HCT116 (cell line): ENCODE data around the gene TTC33. TPM values are rescaled to one million over a fixed set of nuclear protein-coding genes. Genes with fewer than 3 reads are reported as not detected.

Source experiments
- ATAC-seq: fragments of 200-7000 bp; cut with Tn5 transposase; 2 replicates; pipeline ENCODE4 v1.9.1; 2020; ENCODE audit warnings: mild to moderate bottlenecking, moderate library complexity
- BruUV-seq: library from RNA; stranded (reverse); fragments of 400-500 nt; replicated peaks from 2 replicates; lab custom pipeline; 2021; lab: Mats Ljungman, UMichigan
- CTCF ChIA-PET: fragments of 300-600 bp; sonication (Branson Sonifier 250); formaldehyde crosslinking; loops from one replicate; lab custom pipeline; 2021; ENCODE audit warnings: antibody characterized with exemption; lab: Charles Lee
- POLR2A ChIA-PET: fragments of 300-600, 350-600 bp; sonication (Branson Sonifier 250); formaldehyde crosslinking; loops from one replicate; lab custom pipeline; 2021; ENCODE audit warnings: antibody characterized with exemption; lab: Charles Lee
- RAD21 ChIA-PET, 2 experiments: fragments of 300-600 bp; sonication (Branson Sonifier 250); formaldehyde crosslinking; loops; one replicate each; lab custom pipeline; 2023; ENCODE audit warnings: low total read pairs in 2 of 2; ENCODE audit not compliant: uncharacterized antibody in 2 of 2, unreplicated experiment in 2 of 2, low non-redundant PET in 1 of 2; lab: Charles Lee
- DNase-seq: peaks from one replicate; pipeline ENCODE4 v3.0.0-alpha.2; 2010; ENCODE audit warnings: low read depth, low spot score
- H2AFZ ChIP-seq: fragments of 200-600 bp; shearing (Covaris generic), sonication (generic); 2 replicates; pipeline ENCODE4 v1.6.1; 2017; ENCODE audit warnings: low read depth, mixed run types, mixed read lengths, antibody characterized with exemption, low read length; ENCODE audit not compliant: poor library complexity, severe bottlenecking
- H3K27ac ChIP-seq: 2 replicates; pipeline ENCODE4 v1.5.1; 2012; ENCODE audit warnings: low read depth, low read length
- H3K27me3 ChIP-seq: fragments of 200-600 bp; sonication (generic); 2 replicates; pipeline ENCODE4 v1.6.1; 2016; ENCODE audit warnings: mixed run types, low read length, mixed read lengths; ENCODE audit not compliant: insufficient read depth
- H3K36me3 ChIP-seq, 2 experiments: fragments of 200-500 bp in 1 of 2; fragments of 200-600 bp in 1 of 2; sonication (Bioruptor generic) in 1 of 2; sonication (generic) in 1 of 2; 2 replicates each; pipeline versions ENCODE4 v1.5.1 to v1.6.1; 2014 to 2016; ENCODE audit warnings: low read length in 2 of 2, inconsistent platforms in 1 of 2, mixed read lengths in 1 of 2, mixed run types in 1 of 2; ENCODE audit not compliant: insufficient read depth in 2 of 2, control insufficient read depth in 1 of 2
- H3K4me1 ChIP-seq, 2 experiments: fragments of 200-600 bp in 1 of 2; sonication (generic) in 1 of 2; 2 replicates each; pipeline versions ENCODE4 v1.5.1 to v1.6.1; 2012 to 2017; ENCODE audit warnings: low read length in 2 of 2, inconsistent platforms in 1 of 2, mild to moderate bottlenecking in 1 of 2, mixed read lengths in 1 of 2, mixed run types in 1 of 2, moderate library complexity in 1 of 2; ENCODE audit not compliant: insufficient read depth in 2 of 2, control insufficient read depth in 1 of 2
- H3K4me2 ChIP-seq: fragments of 200-600 bp; sonication (generic); 2 replicates; pipeline ENCODE4 v1.6.1; 2017; ENCODE audit warnings: mixed run types, low read length, mixed read lengths
- H3K4me3 ChIP-seq, 2 experiments: fragments of 200-600 bp in 1 of 2; sonication (generic) in 1 of 2; replicated peaks in 1 of 2; 2 replicates each; pipeline ENCODE4 v1.5.1; 2011 to 2016; ENCODE audit warnings: low read length in 2 of 2, control low read depth in 1 of 2, low read depth in 1 of 2, mild to moderate bottlenecking in 1 of 2, mixed read lengths in 1 of 2, mixed run types in 1 of 2
- H3K79me2 ChIP-seq: fragments of 200-600 bp; sonication (generic); 2 replicates; pipeline ENCODE4 v1.6.1; 2017; ENCODE audit warnings: mild to moderate bottlenecking, mixed run types, low read length, moderate library complexity, mixed read lengths; ENCODE audit not compliant: insufficient read depth
- H3K9ac ChIP-seq: fragments of 200-600 bp; sonication (generic); 2 replicates; pipeline ENCODE4 v1.6.1; 2016; ENCODE audit warnings: low read length, mixed read lengths
- H3K9me2 ChIP-seq: fragments of 200-600 bp; sonication (generic), shearing (Covaris generic); 2 replicates; pipeline ENCODE4 v1.6.1; 2017; ENCODE audit warnings: mixed run types, mild to moderate bottlenecking, moderate library complexity; ENCODE audit not compliant: insufficient read depth
- H3K9me3 ChIP-seq, 2 experiments: fragments of 200-500 bp in 1 of 2; fragments of 200-600 bp in 1 of 2; sonication (Bioruptor generic) in 1 of 2; sonication (generic) in 1 of 2; 2 replicates each; pipeline ENCODE4 v1.6.1; 2014 to 2017; ENCODE audit warnings: low read length in 2 of 2, mixed read lengths in 2 of 2, inconsistent platforms in 1 of 2, low read depth in 1 of 2, mild to moderate bottlenecking in 1 of 2, mixed run types in 1 of 2, moderate library complexity in 1 of 2; ENCODE audit not compliant: control insufficient read depth in 1 of 2, insufficient read depth in 1 of 2
- H4K20me1 ChIP-seq: fragments of 200-600 bp; sonication (generic), shearing (Covaris generic); 2 replicates; pipeline ENCODE4 v1.6.1; 2017; ENCODE audit warnings: mixed run types, mild to moderate bottlenecking, moderate library complexity; ENCODE audit not compliant: insufficient read depth
- CBX3 ChIP-seq: IDR thresholded peaks from 2 replicates; pipeline ENCODE4 v1.6.1; 2012; ENCODE audit warnings: low read depth
- CEBPB ChIP-seq: IDR thresholded peaks from 2 replicates; pipeline ENCODE4 v1.6.1; 2012; ENCODE audit warnings: low read depth
- EGR1 ChIP-seq: IDR thresholded peaks from 2 replicates; pipeline ENCODE4 v1.6.1; 2012; ENCODE audit warnings: low read depth
- ELF1 ChIP-seq: IDR thresholded peaks from 2 replicates; pipeline ENCODE4 v1.6.1; 2012; ENCODE audit warnings: low read depth, borderline replicate concordance
- EZH2 ChIP-seq: fragments of 200-600 bp; sonication (generic); IDR thresholded peaks from 2 replicates; pipeline ENCODE4 v1.6.1; 2017; ENCODE audit warnings: antibody characterized with exemption, mixed run types
- EZH2phosphoT487 ChIP-seq: fragments of 200-600 bp; IDR thresholded peaks from 2 replicates; pipeline ENCODE4 v1.6.1; 2018; ENCODE audit warnings: antibody characterized with exemption, borderline replicate concordance
- JUND ChIP-seq: IDR thresholded peaks from 2 replicates; pipeline ENCODE4 v1.6.1; 2012
- MAX ChIP-seq: IDR thresholded peaks from 2 replicates; pipeline ENCODE4 v1.6.1; 2012
- POLR2A ChIP-seq: IDR thresholded peaks from 2 replicates; pipeline ENCODE4 v1.7.0; 2011; ENCODE audit warnings: borderline replicate concordance; ENCODE audit not compliant: insufficient read depth, insufficient read length; ENCODE audit errors: extremely low read depth
- POLR2AphosphoS5 ChIP-seq: IDR thresholded peaks from 2 replicates; pipeline ENCODE4 v1.6.1; 2011; ENCODE audit warnings: mild to moderate bottlenecking, low read depth, low read length, moderate library complexity
- RAD21 ChIP-seq: IDR thresholded peaks from 2 replicates; pipeline ENCODE4 v1.6.1; 2012; ENCODE audit warnings: low read depth, mild to moderate bottlenecking
- SRF ChIP-seq: IDR thresholded peaks from 2 replicates; pipeline ENCODE4 v1.6.1; 2012; ENCODE audit warnings: low read depth
- TCF7L2 ChIP-seq: IDR thresholded peaks from 2 replicates; pipeline ENCODE4 v1.7.0; 2011; ENCODE audit warnings: borderline replicate concordance, inconsistent platforms; ENCODE audit not compliant: insufficient read depth, insufficient read length; ENCODE audit errors: extremely low read depth
- ZNF274 ChIP-seq: fragments of 200-500 bp; sonication (Bioruptor generic); IDR thresholded peaks from 2 replicates; pipeline ENCODE4 v1.6.1; 2014; ENCODE audit warnings: mild to moderate bottlenecking, low read depth, low read length, inconsistent platforms
- intact Hi-C: fragments of 100-400 bp; cut with micrococcal nuclease; formaldehyde crosslinking; loops from 2 replicates; pipeline ENCODE4 v1.10.0; 2022
- total RNA-seq: library from RNA; stranded (reverse); gene quantifications from one replicate; pipeline ENCODE4 v1.2.1, GENCODE V29; 2021; ENCODE audit not compliant: unreplicated experiment
- TF ChIP-seq, protein P1 (sequence below): IDR thresholded peaks from 2 replicates; pipeline ENCODE4 v1.6.1; 2012
- TF ChIP-seq, protein P2 (sequence below): IDR thresholded peaks from 2 replicates; pipeline ENCODE4 v1.6.1; 2011; ENCODE audit warnings: mild to moderate bottlenecking, low read length, moderate library complexity; ENCODE audit not compliant: insufficient replicate concordance; ENCODE audit errors: extremely low read depth
- TF ChIP-seq, protein P3 (sequence below): IDR thresholded peaks from 2 replicates; pipeline ENCODE4 v1.6.1; 2012; ENCODE audit warnings: low read depth

The TTC33 gene
- total RNA-seq, 1 experiment from 2014 or later, result 14.5 TPM

- ChIA-PET RAD21 (no interaction called here), CTCF (no interaction called here), POLR2A (no interaction called here)
- intact Hi-C loops, result no loop called here
- peak overlapping the region; percentile 58 for H3K9ac ChIP-seq
- peak overlapping the region; percentile 60 to 70 for H3K4me3 ChIP-seq
- H4K20me1 ChIP-seq, result no peaks in the 10 kb centered on the region
- ATAC-seq, result no peak
- H3K9me3 ChIP-seq, result no peaks in the 10 kb centered on the region
- H3K27ac ChIP-seq, result peak overlapping the region; percentile 92
- no peak for DNase-seq
- no peaks in the 10 kb centered on the region for H3K9me2 ChIP-seq
- no peak for TF ChIP-seq EZH2phosphoT487
- TF ChIP-seq JUND, result no peak
- TF ChIP-seq, protein P1, sequence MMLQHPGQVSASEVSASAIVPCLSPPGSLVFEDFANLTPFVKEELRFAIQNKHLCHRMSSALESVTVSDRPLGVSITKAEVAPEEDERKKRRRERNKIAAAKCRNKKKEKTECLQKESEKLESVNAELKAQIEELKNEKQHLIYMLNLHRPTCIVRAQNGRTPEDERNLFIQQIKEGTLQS, result no peak
- no peak for TF ChIP-seq SRF
- TF ChIP-seq POLR2A, result no peak
- TF ChIP-seq TCF7L2, result no peak
- TF ChIP-seq RAD21, result no peak
- TF ChIP-seq, protein P2, sequence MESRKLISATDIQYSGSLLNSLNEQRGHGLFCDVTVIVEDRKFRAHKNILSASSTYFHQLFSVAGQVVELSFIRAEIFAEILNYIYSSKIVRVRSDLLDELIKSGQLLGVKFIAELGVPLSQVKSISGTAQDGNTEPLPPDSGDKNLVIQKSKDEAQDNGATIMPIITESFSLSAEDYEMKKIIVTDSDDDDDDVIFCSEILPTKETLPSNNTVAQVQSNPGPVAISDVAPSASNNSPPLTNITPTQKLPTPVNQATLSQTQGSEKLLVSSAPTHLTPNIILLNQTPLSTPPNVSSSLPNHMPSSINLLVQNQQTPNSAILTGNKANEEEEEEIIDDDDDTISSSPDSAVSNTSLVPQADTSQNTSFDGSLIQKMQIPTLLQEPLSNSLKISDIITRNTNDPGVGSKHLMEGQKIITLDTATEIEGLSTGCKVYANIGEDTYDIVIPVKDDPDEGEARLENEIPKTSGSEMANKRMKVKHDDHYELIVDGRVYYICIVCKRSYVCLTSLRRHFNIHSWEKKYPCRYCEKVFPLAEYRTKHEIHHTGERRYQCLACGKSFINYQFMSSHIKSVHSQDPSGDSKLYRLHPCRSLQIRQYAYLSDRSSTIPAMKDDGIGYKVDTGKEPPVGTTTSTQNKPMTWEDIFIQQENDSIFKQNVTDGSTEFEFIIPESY, result no peak
- no peak for TF ChIP-seq MAX
- TF ChIP-seq POLR2AphosphoS5, result no peak
- TF ChIP-seq, protein P3, sequence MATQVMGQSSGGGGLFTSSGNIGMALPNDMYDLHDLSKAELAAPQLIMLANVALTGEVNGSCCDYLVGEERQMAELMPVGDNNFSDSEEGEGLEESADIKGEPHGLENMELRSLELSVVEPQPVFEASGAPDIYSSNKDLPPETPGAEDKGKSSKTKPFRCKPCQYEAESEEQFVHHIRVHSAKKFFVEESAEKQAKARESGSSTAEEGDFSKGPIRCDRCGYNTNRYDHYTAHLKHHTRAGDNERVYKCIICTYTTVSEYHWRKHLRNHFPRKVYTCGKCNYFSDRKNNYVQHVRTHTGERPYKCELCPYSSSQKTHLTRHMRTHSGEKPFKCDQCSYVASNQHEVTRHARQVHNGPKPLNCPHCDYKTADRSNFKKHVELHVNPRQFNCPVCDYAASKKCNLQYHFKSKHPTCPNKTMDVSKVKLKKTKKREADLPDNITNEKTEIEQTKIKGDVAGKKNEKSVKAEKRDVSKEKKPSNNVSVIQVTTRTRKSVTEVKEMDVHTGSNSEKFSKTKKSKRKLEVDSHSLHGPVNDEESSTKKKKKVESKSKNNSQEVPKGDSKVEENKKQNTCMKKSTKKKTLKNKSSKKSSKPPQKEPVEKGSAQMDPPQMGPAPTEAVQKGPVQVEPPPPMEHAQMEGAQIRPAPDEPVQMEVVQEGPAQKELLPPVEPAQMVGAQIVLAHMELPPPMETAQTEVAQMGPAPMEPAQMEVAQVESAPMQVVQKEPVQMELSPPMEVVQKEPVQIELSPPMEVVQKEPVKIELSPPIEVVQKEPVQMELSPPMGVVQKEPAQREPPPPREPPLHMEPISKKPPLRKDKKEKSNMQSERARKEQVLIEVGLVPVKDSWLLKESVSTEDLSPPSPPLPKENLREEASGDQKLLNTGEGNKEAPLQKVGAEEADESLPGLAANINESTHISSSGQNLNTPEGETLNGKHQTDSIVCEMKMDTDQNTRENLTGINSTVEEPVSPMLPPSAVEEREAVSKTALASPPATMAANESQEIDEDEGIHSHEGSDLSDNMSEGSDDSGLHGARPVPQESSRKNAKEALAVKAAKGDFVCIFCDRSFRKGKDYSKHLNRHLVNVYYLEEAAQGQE, result no peak
- TF ChIP-seq ZNF274, result no peak
- TF ChIP-seq EGR1, result no peak
- no peak for TF ChIP-seq CBX3
- no peak for TF ChIP-seq CEBPB
- no peak for TF ChIP-seq ELF1
- TF ChIP-seq EZH2, result no peak
- TF ChIP-seq, all 23 proteins: peak for 0
- Histone ChIP-seq H3K36me3 (no peaks in the 10 kb centered on the region), H3K79me2 (no peaks in the 10 kb centered on the region), H3K4me2 (peak overlapping the region; percentile 73), H2AFZ (peak overlapping the region; percentile 83), H3K27me3 (no peaks in the 10 kb centered on the region), H3K4me1 (peaks cover 19 to 33% of the 10 kb centered on the region in 2 experiments)
- BruUV-seq, result TSS peak; percentile 96
Measured at GRCh38 chr5:40678460-40679147, 77.2 kb downstream of the TTC33 start.
